ENCODE data around the gene SRD5A1. TPM values are rescaled to one million over a fixed set of nuclear protein-coding genes. Genes with fewer than 3 reads are reported as not detected.
A peak's percentile ranks its signal among the peaks of the same experiment; 100 is the strongest.

The SRD5A1 gene
- total and polyA plus RNA-seq, 12 donors, result 1.6 to 15.0 (median 6.7) TPM

- no peak overlapping the region for H3K4me3 ChIP-seq
- peak; percentile 71 to 94 (median 85) for DNase-seq
- H3K9me3 ChIP-seq (replicated peaks in 1 of 3), result no peaks in the 10 kb centered on the region
- no peaks in the 10 kb centered on the region for H3K27me3 ChIP-seq
- H3K4me1 ChIP-seq (replicated peaks in 1 of 2), result peaks cover 10 to 19% of the 10 kb centered on the region in 2 donors
- WGBS, 4 donors, result 25 to 45% (median 31%) methylated on average over 9 to 11 of the region's 11 CpGs
- peak overlapping the region; percentile 37 to 92 (median 66) for H3K27ac ChIP-seq
- H3K36me3 ChIP-seq (replicated peaks in 1 of 2), result no peaks in the 10 kb centered on the region
- TF ChIP-seq POLR2A (IDR thresholded peaks at IDR 0.05) (no peak), CTCF (IDR thresholded peaks at IDR 0.05) (no peak)
- intact Hi-C loops (cut with DNase I), result no loop called here
Observed at GRCh38 chr5:6704361-6704851, 71.2 kb downstream of the SRD5A1 start.

- Histone ChIP-seq H3K27ac (peak overlapping the region in 4 of 5 donors; percentile 37 to 92 (median 78)), H3K4me3 (no peak overlapping the region), H3K36me3 (replicated peaks in 1 of 2) (no peaks in the 10 kb centered on the region), H3K9me3 (replicated peaks in 1 of 3) (no peaks in the 10 kb centered on the region), H3K4me1 (replicated peaks in 1 of 2) (peaks cover 10 to 19% of the 10 kb centered on the region in 2 donors), H3K27me3 (no peaks in the 10 kb centered on the region)
- DNase-seq, result peak in 1 of 7 donors; percentile 46
- intact Hi-C loops (cut with DNase I), result no loop called here
- TF ChIP-seq POLR2A (IDR thresholded peaks at IDR 0.05) (no peak), CTCF (IDR thresholded peaks at IDR 0.05) (no peak)
- 73 to 76% (median 76%) methylated on average over 6 of the region's 6 CpGs for WGBS, 4 donors
Observed at GRCh38 chr5:6705088-6705487, 71.8 kb downstream of the SRD5A1 start.

GRCh38 chr5:6705959-6706358 is 72.7 kb downstream of the SRD5A1 start:
- Histone ChIP-seq H3K27ac (no peak overlapping the region), H3K36me3 (replicated peaks in 1 of 2) (no peaks in the 10 kb centered on the region), H3K4me1 (replicated peaks in 1 of 2) (peaks cover 10 to 19% of the 10 kb centered on the region in 2 donors), H3K4me3 (no peak overlapping the region), H3K9me3 (replicated peaks in 1 of 3) (no peaks in the 10 kb centered on the region), H3K27me3 (no peaks in the 10 kb centered on the region)
- DNase-seq, result peak in 1 of 7 donors; percentile 45
- TF ChIP-seq POLR2A (IDR thresholded peaks at IDR 0.05) (no peak), CTCF (IDR thresholded peaks at IDR 0.05) (no peak)
- WGBS, 4 donors, result 86 to 92% (median 89%) methylated on average over 5 of the region's 5 CpGs
- intact Hi-C loops (cut with DNase I), result no loop called here

- DNase-seq, result no peak
- no peaks in the 10 kb centered on the region for H3K27me3 ChIP-seq
- 67 to 78% (median 76%) methylated on average over 6 of the region's 6 CpGs for WGBS, 4 donors
- intact Hi-C loops (cut with DNase I), result no loop called here
- no peaks in the 10 kb centered on the region for H3K9me3 ChIP-seq (replicated peaks in 1 of 3)
- H3K4me1 ChIP-seq (replicated peaks in 1 of 2), result peaks cover 10 to 19% of the 10 kb centered on the region in 2 donors
- TF ChIP-seq CTCF (IDR thresholded peaks at IDR 0.05) (no peak), POLR2A (IDR thresholded peaks at IDR 0.05) (no peak)
- no peaks in the 10 kb centered on the region for H3K36me3 ChIP-seq (replicated peaks in 1 of 2)
- no peak overlapping the region for H3K27ac ChIP-seq
- H3K4me3 ChIP-seq, result no peak overlapping the region
Observed at GRCh38 chr5:6707852-6708251, 74.6 kb downstream of the SRD5A1 start.

Data from adrenal gland (tissue), 12 donors.